GM13977 (cell line): ENCODE data around the gene PPP1R14D.

Source experiments
- DNase-seq: peaks from one replicate; pipeline ENCODE4 v3.0.0; 2012; ENCODE audit warnings: low spot score
- CTCF ChIP-seq: IDR thresholded peaks from 2 replicates; pipeline ENCODE4 v1.5.1; 2012; ENCODE audit warnings: mild to moderate bottlenecking, control low read depth; ENCODE audit not compliant: insufficient read depth; ENCODE audit errors: extremely low read depth, missing control alignments
- in situ Hi-C: fragments of 300-500 bp; cut with MboI; formaldehyde crosslinking; loops from one replicate; pipeline ENCODE4 v1.12.0; 2022; ENCODE audit warnings: low sequenced_read_pairs, low pct_unique_long_range_greater_than_20kb, mixed read lengths, inconsistent platforms; ENCODE audit not compliant: unreplicated experiment

PPP1R14D gene

GRCh38 chr15:40766906-40767837 lies 61.3 kb downstream of the PPP1R14D start:
- no peak for TF ChIP-seq CTCF
- DNase-seq: no peak
- in situ Hi-C loops: no loop called here

- no peak for TF ChIP-seq CTCF
- in situ Hi-C loops: no loop called here
- DNase-seq: no peak
These were observed 62.2 kb downstream of the PPP1R14D start for GRCh38 chr15:40766194-40766815.
